ENCODE results near the gene UPK1B.

GRCh38 chr3:119228373-119229145, 55.2 kb downstream of the UPK1B start:
- TF ChIP-seq POLR2A (IDR thresholded peaks at IDR 0.05; ENCODE audit: low read depth, low read length) (no peak), POLR2AphosphoS5 (IDR thresholded peaks at IDR 0.05; ENCODE audit: low read depth, low read length) (no peak), TAF1 (IDR thresholded peaks at IDR 0.05; ENCODE audit: borderline replicate concordance, low read depth, low read length) (no peak)

Measured in GM12892 (cell line).